Measurements from ENCODE around the gene KRCC1. TPM values are rescaled to one million over a fixed set of nuclear protein-coding genes. Genes with fewer than 3 reads are reported as not detected.

The KRCC1 gene
- total RNA-seq, 3 donors from 2014 or later, result 37.2 to 41.5 (median 40.7) TPM

- no peak for TF ChIP-seq CTCF (IDR thresholded peaks at IDR 0.05)
These were observed 41.6 kb upstream of the KRCC1 start for GRCh38 chr2:88097192-88097591.

GRCh38 chr2:88096708-88097107 lies 41.1 kb upstream of the KRCC1 start:
- intact Hi-C loops (cut with DNase I, micrococcal nuclease), result no loop called here
- no peak for DNase-seq
- Histone ChIP-seq H3K4me3 (no peak overlapping the region), H3K4me1 (ENCODE audit: low read depth) (no peaks in the 10 kb centered on the region), H3K36me3 (ENCODE audit: low read depth) (no peaks in the 10 kb centered on the region), H3K9me3 (no peaks in the 10 kb centered on the region)
- TF ChIP-seq CTCF (IDR thresholded peaks at IDR 0.05), result no peak
- ATAC-seq, result peak; percentile 58

More at GRCh38 chr2:88097192-88097591, 41.6 kb upstream of the KRCC1 start:
- ATAC-seq (no peak), DNase-seq (no peak)
- intact Hi-C loops (cut with DNase I, micrococcal nuclease), result no loop called here
- no peaks in the 10 kb centered on the region for H3K4me1 ChIP-seq (ENCODE audit: low read depth)
- H3K36me3 ChIP-seq (ENCODE audit: low read depth), result no peaks in the 10 kb centered on the region
- H3K9me3 ChIP-seq, result no peaks in the 10 kb centered on the region
- no peak overlapping the region for H3K4me3 ChIP-seq

- no peak overlapping the region for H3K4me3 ChIP-seq
- no peaks in the 10 kb centered on the region for H3K36me3 ChIP-seq (ENCODE audit: low read depth)
- TF ChIP-seq CTCF (IDR thresholded peaks at IDR 0.05), result no peak
- H3K9me3 ChIP-seq, result no peaks in the 10 kb centered on the region
- DNase-seq (no peak), ATAC-seq (no peak)
- H3K4me1 ChIP-seq (ENCODE audit: low read depth), result no peaks in the 10 kb centered on the region
- intact Hi-C loops (cut with DNase I, micrococcal nuclease), result no loop called here
These were observed 39.4 kb upstream of the KRCC1 start for GRCh38 chr2:88095022-88095421.

- TF ChIP-seq CTCF (IDR thresholded peaks at IDR 0.05), result no peak
- H3K4me1 ChIP-seq (ENCODE audit: low read depth), result no peaks in the 10 kb centered on the region
- DNase-seq, result no peak
- no peaks in the 10 kb centered on the region for H3K36me3 ChIP-seq (ENCODE audit: low read depth)
- H3K4me3 ChIP-seq, result no peak overlapping the region
- ATAC-seq, result no peak
- intact Hi-C loops (cut with DNase I, micrococcal nuclease), result no loop called here
- no peaks in the 10 kb centered on the region for H3K9me3 ChIP-seq
These were observed 37.2 kb upstream of the KRCC1 start for GRCh38 chr2:88092773-88093172.

DNA sequence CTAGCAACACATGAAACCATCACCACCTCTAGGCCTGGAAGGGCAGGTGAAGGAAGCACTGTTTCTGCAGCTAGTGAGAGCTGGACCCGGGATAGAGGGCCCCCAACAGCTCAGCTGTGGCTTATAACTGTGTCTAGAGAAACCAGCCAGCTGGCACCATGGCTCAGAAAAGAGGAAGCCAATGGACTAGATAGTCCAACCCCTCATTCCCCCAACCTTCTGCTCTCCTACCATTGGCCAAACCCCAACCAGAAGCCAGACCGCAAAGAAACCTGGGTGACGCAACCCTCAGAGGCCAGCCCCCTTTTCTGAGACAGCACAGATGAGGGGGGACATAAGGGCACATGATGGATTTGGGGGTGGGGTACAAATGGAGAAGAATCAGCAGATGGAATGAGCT lies 36.4 kb upstream of the KRCC1 start:
- no peaks in the 10 kb centered on the region for H3K9me3 ChIP-seq
- TF ChIP-seq CTCF (IDR thresholded peaks at IDR 0.05), result no peak
- intact Hi-C loops (cut with DNase I, micrococcal nuclease), result no loop called here
- no peaks in the 10 kb centered on the region for H3K4me1 ChIP-seq (ENCODE audit: low read depth)
- DNase-seq (no peak), ATAC-seq (no peak)
- H3K36me3 ChIP-seq (ENCODE audit: low read depth), result no peaks in the 10 kb centered on the region
- H3K4me3 ChIP-seq, result no peak overlapping the region
